Measurements from ENCODE around the gene THSD4.

The THSD4 gene

DNA sequence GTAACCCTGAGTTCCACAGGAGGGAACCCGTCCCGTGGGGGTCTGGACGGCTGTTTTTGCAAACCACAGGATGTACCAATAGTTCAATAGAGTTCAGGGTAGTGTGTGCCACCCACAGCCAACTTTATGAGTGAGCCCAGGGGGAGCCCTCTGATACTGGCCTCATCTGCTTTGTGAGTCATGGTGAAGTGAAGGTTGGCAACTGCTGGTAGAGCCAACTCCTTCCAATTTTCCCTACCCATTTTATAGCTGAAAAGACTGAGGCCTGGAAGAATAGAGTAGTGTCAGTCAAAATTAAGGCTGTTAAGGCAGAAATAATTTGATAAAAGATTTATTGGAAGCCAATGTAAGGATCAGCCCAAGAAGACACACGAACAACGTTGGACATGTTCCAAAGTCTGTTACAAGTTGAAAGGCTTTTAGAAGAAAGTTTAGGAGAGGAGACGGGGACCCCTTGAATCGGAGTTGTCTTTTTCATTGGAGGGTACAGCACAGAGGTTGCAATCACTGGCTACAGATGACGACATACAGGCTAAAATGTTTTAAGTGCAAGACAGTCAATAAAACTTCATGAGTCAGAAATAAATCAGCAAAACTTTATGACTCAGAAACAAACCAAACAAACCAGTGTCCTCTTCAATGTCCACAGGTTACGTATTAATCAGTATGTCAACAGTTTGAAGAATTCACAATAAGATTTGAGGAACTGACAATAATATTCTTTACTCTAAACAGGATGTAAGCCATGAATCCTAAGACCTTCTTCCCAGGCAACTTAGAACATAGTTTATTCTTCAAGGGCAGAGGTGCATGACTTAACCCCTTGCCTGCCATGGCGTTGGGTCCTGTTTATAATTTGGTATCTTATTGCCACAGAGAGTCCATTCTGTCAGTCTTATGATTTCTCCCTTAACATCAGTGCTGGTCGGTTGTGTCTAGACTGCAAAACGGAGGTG, 632.1 kb downstream of the THSD4 start:
- no peak for DNase-seq

- no peak for DNase-seq
These were observed 633.0 kb downstream of the THSD4 start for GRCh38 chr15:71748293-71748718.

- DNase-seq: no peak
These were observed 634.2 kb downstream of the THSD4 start for GRCh38 chr15:71749500-71749899.

GRCh38 chr15:71752128-71752527, 636.9 kb downstream of the THSD4 start:
- DNase-seq: no peak

- DNase-seq: no peak
These were observed 637.5 kb downstream of the THSD4 start for GRCh38 chr15:71752604-71753289.

GRCh38 chr15:71753346-71753745, 638.1 kb downstream of the THSD4 start:
- DNase-seq: no peak

DNA sequence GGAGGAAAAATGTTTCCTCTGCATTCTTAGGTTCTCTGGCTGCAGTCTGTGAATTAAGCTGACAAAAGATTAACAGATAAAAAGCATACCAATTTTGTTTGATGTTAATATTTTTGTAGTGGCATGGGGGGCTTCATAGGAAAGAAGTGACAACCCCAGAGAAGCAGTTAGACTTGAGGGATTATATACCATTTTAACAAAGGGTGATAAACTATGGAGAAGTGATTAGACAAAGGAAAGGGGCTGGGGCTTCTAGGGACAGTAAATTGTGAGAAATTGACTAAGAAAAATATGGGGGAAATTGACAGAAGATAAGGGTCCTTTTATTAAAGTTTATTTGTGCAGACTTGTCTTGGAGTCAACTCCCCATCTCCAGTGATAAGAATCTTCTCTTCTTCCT, 639.4 kb downstream of the THSD4 start:
- no peak for DNase-seq

DNA sequence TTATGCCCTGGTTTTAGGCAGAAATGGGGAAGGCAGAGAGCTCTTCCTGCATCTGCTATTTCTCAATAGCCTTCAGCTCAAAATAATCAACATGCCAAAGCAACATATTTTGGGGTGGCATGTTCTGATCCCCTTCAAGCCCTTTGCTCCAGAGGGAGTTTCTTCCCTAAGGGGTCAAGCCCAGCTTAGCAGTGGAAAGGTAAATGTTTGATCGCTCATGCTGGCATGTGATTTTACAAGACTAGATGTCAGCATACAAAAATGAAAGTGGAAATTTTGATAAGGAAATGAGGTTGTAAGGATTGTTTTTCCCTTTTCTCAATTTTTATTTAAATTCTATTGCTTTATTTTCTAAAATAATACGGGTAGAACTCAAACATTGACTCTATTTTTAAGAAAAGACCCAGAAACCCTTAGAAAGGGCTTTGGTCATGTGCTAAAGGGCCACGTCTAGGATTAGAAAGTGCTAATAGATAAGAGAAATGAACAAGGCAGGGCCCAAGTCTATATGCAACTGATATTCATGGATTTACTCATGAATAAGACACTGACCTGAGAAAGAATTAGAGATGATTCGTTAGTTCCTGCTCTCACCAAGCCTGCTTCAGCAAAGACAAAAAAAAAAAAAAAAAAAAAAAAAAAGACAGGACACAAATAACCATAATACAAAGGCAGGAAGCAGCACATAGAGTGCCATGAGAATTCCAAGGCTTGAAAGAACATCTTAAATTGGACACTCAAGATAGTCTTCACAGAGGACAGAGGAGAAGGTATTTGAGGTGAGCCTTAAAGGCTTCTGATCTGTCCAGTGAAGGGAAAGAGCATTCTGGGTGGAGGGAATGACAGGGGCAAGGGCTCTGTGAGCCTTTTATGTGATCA, 640.1 kb downstream of the THSD4 start:
- no peak for DNase-seq

- DNase-seq: no peak
These were observed 641.5 kb downstream of the THSD4 start for GRCh38 chr15:71756599-71757352.

- no peak for DNase-seq
These were observed 642.7 kb downstream of the THSD4 start for GRCh38 chr15:71757741-71758530.

- DNase-seq: no peak
These were observed 643.4 kb downstream of the THSD4 start for GRCh38 chr15:71758711-71759110.

DNA sequence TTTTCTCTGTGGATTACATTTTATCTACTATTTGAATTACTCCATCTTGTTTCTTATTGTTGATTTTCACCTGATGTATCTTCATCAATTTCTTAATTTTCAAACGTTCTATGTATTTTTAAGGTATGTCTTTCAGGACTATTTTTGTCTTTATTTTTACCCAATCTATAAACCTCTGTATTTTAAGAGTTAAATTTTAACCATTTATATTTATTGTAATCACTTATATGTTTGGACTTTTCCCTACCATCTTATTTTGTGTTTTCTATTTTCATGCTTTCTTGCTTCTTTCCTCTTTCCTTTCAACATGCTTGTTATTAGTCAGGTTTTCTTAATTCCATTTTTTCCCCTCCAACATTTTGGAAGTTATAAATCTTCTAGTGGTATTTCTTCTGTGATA, 645.6 kb downstream of the THSD4 start:
- no peak for DNase-seq

DNA sequence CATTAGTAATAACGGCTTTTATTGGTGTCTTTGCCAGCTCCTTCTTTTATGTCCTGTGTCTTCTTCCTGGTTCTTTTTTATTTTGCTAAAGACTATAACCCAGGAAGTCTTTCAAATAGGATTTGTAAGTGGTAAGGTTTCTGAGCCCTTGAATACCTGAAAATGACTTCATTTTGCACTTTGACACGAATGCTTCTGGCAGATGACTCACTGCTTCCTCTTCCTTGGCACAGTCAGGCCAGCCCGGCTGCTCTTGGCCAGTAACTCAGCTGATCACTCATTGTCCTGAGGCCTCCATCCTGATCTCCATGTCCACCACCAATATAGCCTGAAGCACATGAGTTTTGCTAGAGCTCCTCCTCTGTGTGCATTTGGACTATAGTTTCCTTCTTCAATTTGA, 646.4 kb downstream of the THSD4 start:
- DNase-seq: no peak

- no peak for DNase-seq
These were observed 652.9 kb downstream of the THSD4 start for GRCh38 chr15:71768184-71768583.

DNA sequence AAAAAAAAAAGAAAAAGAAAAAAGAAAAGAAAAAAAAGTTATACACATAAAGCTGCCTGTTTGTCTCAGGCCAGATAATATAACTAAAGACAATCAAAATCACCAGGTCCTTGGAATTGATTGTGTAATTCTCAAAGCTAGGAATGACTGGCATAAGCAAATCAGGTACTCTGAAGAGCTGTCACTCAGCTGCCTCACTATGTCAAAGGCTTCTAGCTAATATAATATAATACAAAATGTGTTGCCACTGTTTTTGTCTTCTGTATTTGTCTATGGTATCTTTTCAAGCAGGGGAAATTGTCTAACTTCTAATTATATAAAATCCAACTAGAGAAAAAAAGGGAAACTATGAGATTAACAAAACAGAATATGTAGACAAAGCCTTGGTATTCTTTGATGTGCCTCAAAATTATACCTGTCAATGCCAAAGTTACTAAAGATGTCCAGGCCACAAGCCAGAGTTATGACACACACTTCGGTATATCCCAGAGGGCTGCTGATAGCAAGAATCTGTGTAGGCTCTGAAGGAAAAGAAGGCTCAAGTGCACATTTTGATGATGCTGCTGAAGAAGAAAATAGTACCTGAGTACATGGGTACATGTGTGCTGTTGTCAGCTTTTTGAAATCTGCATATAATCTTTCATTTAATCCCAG, 658.1 kb downstream of the THSD4 start:
- no peak for DNase-seq

DNA sequence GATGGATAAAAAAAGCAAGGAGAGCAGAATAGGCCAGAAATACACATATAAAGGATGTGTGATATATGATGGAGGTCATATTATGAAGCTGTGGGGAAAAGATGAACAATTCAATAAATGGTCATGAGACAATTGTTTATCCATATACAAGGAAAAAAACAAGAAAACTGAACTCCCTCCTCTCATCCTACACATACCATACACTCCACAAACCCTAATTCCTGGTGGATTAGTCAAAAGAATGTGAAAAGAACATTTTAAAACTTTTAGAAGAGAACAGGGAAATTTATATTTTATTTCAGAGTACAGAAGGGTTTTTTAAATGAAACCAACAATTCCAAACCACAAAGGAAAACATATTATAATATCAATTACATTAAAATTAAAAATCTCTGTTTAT, 660.6 kb downstream of the THSD4 start:
- DNase-seq: no peak

GRCh38 chr15:71776304-71776703, 661.0 kb downstream of the THSD4 start:
- no peak for DNase-seq

GRCh38 chr15:71777216-71777943, 662.1 kb downstream of the THSD4 start:
- no peak for DNase-seq

GRCh38 chr15:71779073-71779797, 664.0 kb downstream of the THSD4 start:
- DNase-seq: no peak
